H9 (cell line): Measurements from ENCODE around the gene BPIFB4. TPM values are rescaled to one million over a fixed set of nuclear protein-coding genes. Genes with fewer than 3 reads are reported as not detected.

Experiments
- DNase-seq: peaks from one replicate; pipeline ENCODE4 v3.0.0-alpha.2; 2017
- H2AFZ ChIP-seq: one replicate; pipeline ENCODE4 v1.6.1; 2013; ENCODE audit warnings: mild to moderate bottlenecking, low read length, control low read depth, moderate library complexity
- H2AK5ac ChIP-seq: 2 replicates; pipeline ENCODE4 v1.6.1; 2013; ENCODE audit warnings: low read length, control low read depth, mixed read lengths; ENCODE audit not compliant: insufficient read length
- H2BK120ac ChIP-seq: one replicate; pipeline ENCODE4 v1.6.1; 2013; ENCODE audit warnings: low read depth, mild to moderate bottlenecking, low read length, control low read depth, inconsistent platforms; ENCODE audit not compliant: poor library complexity, severe bottlenecking
- H2BK12ac ChIP-seq: 2 replicates; pipeline ENCODE4 v1.6.1; 2013; ENCODE audit warnings: low read length, control low read depth, mixed read lengths, low read depth; ENCODE audit not compliant: insufficient read length
- H2BK15ac ChIP-seq: 2 replicates; pipeline ENCODE4 v1.6.1; 2013; ENCODE audit warnings: low read depth, low read length, control low read depth
- H2BK20ac ChIP-seq: one replicate; pipeline ENCODE4 v1.6.1; 2013; ENCODE audit warnings: low read depth, mild to moderate bottlenecking, low read length, control low read depth, inconsistent platforms; ENCODE audit not compliant: poor library complexity, severe bottlenecking
- H2BK5ac ChIP-seq: 2 replicates; pipeline ENCODE4 v1.6.1; 2013; ENCODE audit warnings: low read length, control low read depth, mixed read lengths; ENCODE audit not compliant: insufficient read length
- H3K14ac ChIP-seq: 2 replicates; pipeline ENCODE4 v1.6.1; 2013; ENCODE audit warnings: low read length, control low read depth; ENCODE audit not compliant: insufficient read depth
- H3K18ac ChIP-seq: 2 replicates; pipeline ENCODE4 v1.6.1; 2013; ENCODE audit warnings: low read depth, mild to moderate bottlenecking, mixed read lengths, low read length, control low read depth; ENCODE audit not compliant: insufficient read length
- H3K23ac ChIP-seq: 2 replicates; pipeline ENCODE4 v1.6.1; 2013; ENCODE audit warnings: low read length, control low read depth, mixed read lengths, low read depth; ENCODE audit not compliant: insufficient read length
- H3K23me2 ChIP-seq: 2 replicates; pipeline ENCODE4 v1.6.1; 2013; ENCODE audit warnings: low read depth, mild to moderate bottlenecking, mixed read lengths, low read length, control low read depth; ENCODE audit not compliant: insufficient read length, poor library complexity, severe bottlenecking
- H3K27ac ChIP-seq: 2 replicates; pipeline ENCODE4 v1.5.1; 2013; ENCODE audit warnings: low read length, control low read depth, mixed read lengths, low read depth; ENCODE audit not compliant: insufficient read length
- H3K27me3 ChIP-seq: 2 replicates; pipeline ENCODE4 v1.6.1; 2013; ENCODE audit warnings: low read length, control low read depth, inconsistent platforms; ENCODE audit not compliant: insufficient read depth
- H3K4ac ChIP-seq: 2 replicates; pipeline ENCODE4 v1.6.1; 2013; ENCODE audit warnings: low read depth, mild to moderate bottlenecking, control low read depth, inconsistent platforms, low read length, moderate library complexity
- H3K4me1 ChIP-seq: 2 replicates; pipeline ENCODE4 v1.6.1; 2013; ENCODE audit warnings: low read length, control low read depth, inconsistent platforms; ENCODE audit not compliant: insufficient read depth
- H3K4me2 ChIP-seq: 2 replicates; pipeline ENCODE4 v1.6.1; 2013; ENCODE audit warnings: low read length, control low read depth, mixed read lengths; ENCODE audit not compliant: insufficient read length, insufficient read depth
- H3K56ac ChIP-seq: 2 replicates; pipeline ENCODE4 v1.6.1; 2013; ENCODE audit warnings: low read depth, mild to moderate bottlenecking, mixed read lengths, low read length, control low read depth; ENCODE audit not compliant: insufficient read length
- H3K79me1 ChIP-seq: 2 replicates; pipeline ENCODE4 v1.6.1; 2013; ENCODE audit warnings: low read depth, mild to moderate bottlenecking, moderate library complexity, low read length, control low read depth, inconsistent platforms; ENCODE audit not compliant: insufficient read depth, poor library complexity, severe bottlenecking
- H3K79me2 ChIP-seq: 2 replicates; pipeline ENCODE4 v1.6.1; 2013; ENCODE audit warnings: low read length, control low read depth, inconsistent platforms; ENCODE audit not compliant: insufficient read depth
- H3K9ac ChIP-seq: 2 replicates; pipeline ENCODE4 v1.6.1; 2013; ENCODE audit warnings: low read length, control low read depth, mixed read lengths; ENCODE audit not compliant: insufficient read length; ENCODE audit errors: extremely low read depth
- H3K9me3 ChIP-seq: one replicate; pipeline ENCODE4 v1.6.1; 2013; ENCODE audit warnings: low read depth, low read length, inconsistent platforms; ENCODE audit not compliant: control insufficient read depth
- H3T11ph ChIP-seq: one replicate; pipeline ENCODE4 v1.6.1; 2013; ENCODE audit warnings: mild to moderate bottlenecking, low read length, control low read depth, inconsistent platforms
- H4K20me1 ChIP-seq: one replicate; pipeline ENCODE4 v1.6.1; 2013; ENCODE audit not compliant: control insufficient read depth, insufficient read length, insufficient read depth
- H4K5ac ChIP-seq: 2 replicates; pipeline ENCODE4 v1.6.1; 2013; ENCODE audit warnings: low read depth, mild to moderate bottlenecking, mixed read lengths, low read length, control low read depth; ENCODE audit not compliant: insufficient read length
- H4K8ac ChIP-seq: replicated peaks from 2 replicates; pipeline ENCODE4 v1.6.1; 2013; ENCODE audit warnings: low read length, control low read depth, mixed read lengths, low read depth; ENCODE audit not compliant: insufficient read length
- H4K91ac ChIP-seq: 2 replicates; pipeline ENCODE4 v1.6.1; 2013; ENCODE audit warnings: low read depth, mild to moderate bottlenecking, moderate library complexity, mixed read lengths, low read length, control low read depth; ENCODE audit not compliant: insufficient read length
- H3K27ac Mint-ChIP-seq, 3 experiments: 2 replicates in 2 of 3; 3 replicates in 1 of 3; pipeline ENCODE4 v1.8.0; 2020 to 2021; ENCODE audit warnings: mixed read lengths in 3 of 3, mild to moderate bottlenecking in 1 of 3, moderate library complexity in 1 of 3
- H3K27me3 Mint-ChIP-seq: 2 replicates; pipeline ENCODE4 v1.8.0; 2021; ENCODE audit warnings: low read depth, mild to moderate bottlenecking, moderate library complexity, mixed read lengths
- H3K36me3 Mint-ChIP-seq, 3 experiments: 2 replicates in 2 of 3; 3 replicates in 1 of 3; pipeline ENCODE4 v1.8.0; 2020 to 2021; ENCODE audit warnings: low read depth in 3 of 3, mixed read lengths in 3 of 3; ENCODE audit not compliant: insufficient read depth in 1 of 3
- H3K4me1 Mint-ChIP-seq, 2 experiments: 2 replicates each; pipeline ENCODE4 v1.8.0; 2020; ENCODE audit warnings: mixed read lengths in 2 of 2
- H3K4me3 Mint-ChIP-seq, 2 experiments: 2 replicates in 1 of 2; 3 replicates in 1 of 2; pipeline ENCODE4 v1.8.0; 2020 to 2021; ENCODE audit warnings: mild to moderate bottlenecking in 2 of 2, mixed read lengths in 2 of 2, moderate library complexity in 1 of 2
- H3K9me3 Mint-ChIP-seq, 2 experiments: 2 replicates in 1 of 2; 3 replicates in 1 of 2; pipeline ENCODE4 v1.8.0; 2020; ENCODE audit warnings: mild to moderate bottlenecking in 2 of 2, mixed read lengths in 2 of 2, moderate library complexity in 1 of 2
- WGBS: extraction: QIAGEN DNeasy Blood & Tissue Kit; methylation state at CpG from one replicate; pipeline ENCODE4 v1.1.7; 2013; ENCODE audit warnings: missing lambda C conversion rate, low lambda C conversion rate, mixed read lengths; ENCODE audit not compliant: insufficient read length; ENCODE audit errors: extremely low coverage; 5-methylcytosine and 5-hydroxymethylcytosine counted together
- total RNA-seq: library from RNA; stranded (reverse); gene quantifications from 2 replicates; pipeline ENCODE4 v1.2.1, GENCODE V29; 2021
- TF ChIP-seq, protein P1 (sequence below): fragments of 200-600 bp; sonication (generic); conservative IDR thresholded peaks from 3 replicates; pipeline ENCODE4 v1.8.0; 2021; ENCODE audit warnings: antibody characterized with exemption, mild to moderate bottlenecking

Gene BPIFB4
- total RNA-seq, 1 experiment from 2014 or later = not detected

DNA sequence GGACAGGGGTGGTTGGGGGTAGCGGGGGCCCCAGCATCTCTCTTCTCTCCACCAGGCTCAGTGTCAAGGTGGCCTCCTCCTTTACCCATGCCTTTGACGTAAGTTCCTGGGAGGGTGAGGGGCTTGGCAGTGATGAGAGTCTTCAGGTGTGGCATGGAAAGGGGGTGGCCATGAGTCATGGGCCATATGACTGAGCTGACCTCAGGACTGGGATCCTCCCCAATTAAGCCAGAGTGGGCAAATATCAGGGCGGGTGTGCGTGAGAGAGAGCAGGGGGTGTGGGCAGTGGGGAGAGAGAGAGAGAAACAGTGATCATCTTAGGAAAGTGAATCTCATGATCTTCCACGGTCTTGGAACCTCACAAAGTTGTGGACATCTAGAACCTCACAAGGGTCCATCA is 8.2 kb upstream of the BPIFB4 start:
- Histone ChIP-seq H3K27ac (no peak overlapping the region), H3K27me3 (no peaks in the 10 kb centered on the region), H3K9me3 (no peaks in the 10 kb centered on the region), H3K79me1 (no peaks in the 10 kb centered on the region), H2BK12ac (no peak overlapping the region), H2BK120ac (no peak overlapping the region), H2BK20ac (no peak overlapping the region), H4K8ac (no peak overlapping the region), H3K14ac (no peak overlapping the region), H2BK15ac (no peak overlapping the region), H4K5ac (no peak overlapping the region), H4K91ac (no peak overlapping the region), H4K20me1 (peaks cover 2% of the 10 kb centered on the region), H2AK5ac (no peak overlapping the region), H3K4me1 (no peaks in the 10 kb centered on the region), H3K56ac (no peak overlapping the region), H3K4me2 (no peak overlapping the region), H2AFZ (no peak overlapping the region), H3K23ac (no peak overlapping the region), H3K18ac (no peak overlapping the region), H3T11ph (no peak overlapping the region), H2BK5ac (no peak overlapping the region), H3K79me2 (no peaks in the 10 kb centered on the region), H3K23me2 (no peaks in the 10 kb centered on the region), H3K4ac (no peak overlapping the region), H3K9ac (no peak overlapping the region)
- TF ChIP-seq, protein P1, sequence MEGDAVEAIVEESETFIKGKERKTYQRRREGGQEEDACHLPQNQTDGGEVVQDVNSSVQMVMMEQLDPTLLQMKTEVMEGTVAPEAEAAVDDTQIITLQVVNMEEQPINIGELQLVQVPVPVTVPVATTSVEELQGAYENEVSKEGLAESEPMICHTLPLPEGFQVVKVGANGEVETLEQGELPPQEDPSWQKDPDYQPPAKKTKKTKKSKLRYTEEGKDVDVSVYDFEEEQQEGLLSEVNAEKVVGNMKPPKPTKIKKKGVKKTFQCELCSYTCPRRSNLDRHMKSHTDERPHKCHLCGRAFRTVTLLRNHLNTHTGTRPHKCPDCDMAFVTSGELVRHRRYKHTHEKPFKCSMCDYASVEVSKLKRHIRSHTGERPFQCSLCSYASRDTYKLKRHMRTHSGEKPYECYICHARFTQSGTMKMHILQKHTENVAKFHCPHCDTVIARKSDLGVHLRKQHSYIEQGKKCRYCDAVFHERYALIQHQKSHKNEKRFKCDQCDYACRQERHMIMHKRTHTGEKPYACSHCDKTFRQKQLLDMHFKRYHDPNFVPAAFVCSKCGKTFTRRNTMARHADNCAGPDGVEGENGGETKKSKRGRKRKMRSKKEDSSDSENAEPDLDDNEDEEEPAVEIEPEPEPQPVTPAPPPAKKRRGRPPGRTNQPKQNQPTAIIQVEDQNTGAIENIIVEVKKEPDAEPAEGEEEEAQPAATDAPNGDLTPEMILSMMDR = no peak
- Mint-ChIP-seq H3K9me3 (no peaks in the 10 kb centered on the region; a peak in 1 of 5 replicates), H3K4me1 (no peaks in the 10 kb centered on the region), H3K4me3 (no peak overlapping the region), H3K27me3 (peaks cover 14% of the 10 kb centered on the region), H3K36me3 (no peaks in the 10 kb centered on the region), H3K27ac (no peak overlapping the region)
- WGBS = no CpG with 5 or more reads among the region's 5 CpGs
- no peak for DNase-seq
